Activated naive CD4-positive, alpha-beta T cell (primary cell): ENCODE results near the gene TACR1.
"Not testable (repeated sequence)": the region's sequence is repeated elsewhere in the genome, so short reads cannot be mapped to it uniquely, and the experiment has no call there.

Experiments
- DNase-seq, 4 experiments: peaks; one replicate each; lab custom pipeline; 2025; lab: John Stamatoyannopoulos, UW

TACR1 gene

DNA sequence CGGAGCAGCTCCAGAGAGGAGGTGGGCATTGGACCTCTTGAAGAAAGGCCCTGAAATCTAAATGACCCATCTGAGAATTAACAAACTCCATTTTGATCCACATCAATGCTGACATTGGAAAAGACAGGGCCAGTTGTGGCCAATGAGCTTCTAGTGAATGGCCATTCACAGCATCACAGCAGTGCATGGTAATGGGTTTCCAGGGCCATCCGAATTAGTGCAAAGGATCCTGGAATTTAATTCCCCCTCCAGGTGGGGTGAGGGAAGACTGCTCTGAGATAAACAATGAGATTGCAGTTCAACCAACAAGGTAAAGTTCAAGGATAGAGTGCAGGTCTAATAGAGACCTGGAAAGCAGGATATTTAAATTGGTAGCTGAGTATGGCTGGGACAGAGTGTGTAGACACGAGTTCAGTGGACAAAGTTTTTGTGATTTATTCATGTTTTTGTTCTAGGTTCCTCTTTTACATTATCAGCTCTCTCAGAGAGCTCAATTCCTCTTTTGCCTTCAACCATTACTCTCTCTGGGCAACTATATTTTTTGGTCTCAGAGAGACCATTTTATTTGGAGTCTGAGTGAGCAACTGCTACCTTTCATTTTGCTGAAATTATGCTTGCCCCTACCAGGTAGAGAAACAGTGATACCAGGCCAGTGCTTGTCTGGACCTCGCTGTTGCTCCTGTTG lies 5.0 kb downstream of the TACR1 start:
- no peak for DNase-seq

- DNase-seq: no peak
Observed at GRCh38 chr2:75192496-75192895, 6.8 kb downstream of the TACR1 start.

DNA sequence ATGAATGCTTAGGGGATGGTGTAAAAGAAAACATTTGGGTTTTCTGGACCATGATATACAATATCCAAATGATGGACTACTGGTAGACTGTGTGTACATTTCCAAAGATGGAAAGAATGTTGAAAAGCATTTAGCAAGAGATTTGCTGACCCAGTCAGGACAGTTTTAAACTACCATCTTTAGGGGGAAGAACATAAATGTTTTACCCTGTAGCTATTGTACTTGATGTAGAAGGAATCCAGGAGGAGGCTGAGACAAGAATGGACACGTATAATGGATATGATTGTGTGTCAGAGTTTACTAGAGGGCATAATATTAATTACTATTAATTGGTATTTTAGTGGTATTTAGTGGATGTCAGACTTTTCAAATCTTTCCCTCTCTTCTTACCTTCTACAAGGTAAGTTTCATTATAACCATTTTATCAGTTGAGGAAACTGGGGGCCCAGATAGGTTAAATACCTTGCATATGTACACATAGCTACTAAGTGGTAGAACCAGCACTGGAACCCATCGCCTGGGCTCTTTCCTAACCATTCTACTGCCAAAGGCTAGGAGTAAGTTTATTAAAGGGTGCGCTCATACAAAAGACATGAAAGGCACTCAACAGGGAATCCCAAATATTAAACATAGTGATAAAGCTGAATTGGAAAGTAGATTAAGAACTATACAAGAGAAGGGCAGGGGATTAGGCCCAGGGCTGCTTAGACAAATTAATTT lies 8.9 kb downstream of the TACR1 start:
- DNase-seq: no peak

GRCh38 chr2:75186821-75187220 lies 12.5 kb downstream of the TACR1 start:
- DNase-seq: no peak

DNA sequence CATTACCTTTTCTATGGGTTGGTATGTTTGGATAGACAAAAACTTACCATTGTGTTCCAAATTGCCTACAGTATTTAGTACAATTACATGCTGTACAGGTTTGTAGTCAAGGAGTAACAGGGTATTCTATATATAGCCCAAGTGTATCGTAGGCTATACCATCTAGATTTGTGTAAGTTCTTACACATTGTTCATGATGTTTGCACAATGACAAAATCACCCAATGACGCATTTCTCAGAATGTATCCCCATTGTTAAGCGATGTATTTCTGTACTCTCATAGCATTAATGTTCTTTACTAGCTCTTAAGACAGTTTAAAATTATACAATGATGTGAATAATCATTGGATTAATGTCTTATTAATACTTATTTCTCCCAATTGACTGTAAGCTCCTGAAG lies 16.7 kb downstream of the TACR1 start:
- DNase-seq: no peak

GRCh38 chr2:75180476-75180875 lies 18.8 kb downstream of the TACR1 start:
- DNase-seq: no peak

- no peak for DNase-seq
Observed at GRCh38 chr2:75177427-75177826, 21.9 kb downstream of the TACR1 start.

DNA sequence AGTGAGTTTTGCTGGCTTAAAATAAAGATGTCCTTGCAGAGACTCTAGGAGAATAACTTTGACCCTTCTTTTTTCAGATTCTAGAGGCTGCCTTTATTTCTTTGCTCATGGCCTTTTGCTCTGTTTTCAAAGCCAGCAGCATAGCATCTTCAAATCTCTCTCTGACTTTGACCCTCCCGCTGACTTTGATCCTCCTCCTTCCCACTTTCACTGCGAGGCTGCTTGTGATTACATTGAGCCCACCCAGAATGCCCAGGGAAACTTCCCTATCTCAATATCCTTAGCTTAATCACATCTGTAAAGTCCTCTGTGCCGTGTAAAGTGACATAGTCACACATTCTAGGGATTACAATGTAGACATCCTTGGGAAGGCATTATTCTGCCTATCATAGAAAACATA lies 23.9 kb downstream of the TACR1 start:
- no peak for DNase-seq

DNA sequence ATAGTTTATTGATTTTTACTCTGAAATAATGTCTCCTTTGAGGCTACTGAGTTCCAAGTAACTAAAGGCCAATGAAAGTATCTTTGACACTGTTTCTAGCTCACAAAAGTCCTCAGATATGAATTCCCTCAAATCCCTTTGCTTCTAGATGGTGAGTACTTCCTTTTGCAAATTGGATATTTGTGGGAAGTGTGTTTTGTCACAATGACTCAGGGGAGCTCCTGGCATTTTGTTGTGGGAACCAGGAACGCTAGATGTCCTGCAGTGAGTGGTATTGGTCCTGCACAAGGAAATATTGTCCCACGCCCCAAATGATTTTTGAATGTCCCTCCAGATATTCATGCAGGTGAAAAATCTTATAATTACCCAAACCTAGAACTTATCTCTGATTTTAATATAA lies 24.3 kb downstream of the TACR1 start:
- DNase-seq: no peak

DNA sequence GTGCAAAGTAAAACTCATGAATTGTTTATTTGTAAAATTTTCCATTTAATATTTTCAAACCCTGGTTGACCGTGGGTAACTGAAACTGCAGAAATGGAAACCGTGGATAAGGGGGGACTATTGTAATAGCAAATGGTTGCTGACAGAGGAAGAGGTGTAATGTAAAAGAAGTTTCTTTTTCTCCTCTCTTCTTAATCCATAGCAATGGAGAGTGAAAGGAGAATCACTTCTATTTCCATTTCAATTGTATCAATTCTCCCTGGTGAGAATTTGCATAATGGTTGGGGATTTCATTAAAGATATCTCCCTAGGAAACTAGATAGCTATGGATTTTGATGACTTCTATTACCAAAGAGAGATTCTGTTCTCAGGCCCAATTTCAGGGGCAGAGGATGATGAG lies 24.8 kb downstream of the TACR1 start:
- DNase-seq: no peak

DNA sequence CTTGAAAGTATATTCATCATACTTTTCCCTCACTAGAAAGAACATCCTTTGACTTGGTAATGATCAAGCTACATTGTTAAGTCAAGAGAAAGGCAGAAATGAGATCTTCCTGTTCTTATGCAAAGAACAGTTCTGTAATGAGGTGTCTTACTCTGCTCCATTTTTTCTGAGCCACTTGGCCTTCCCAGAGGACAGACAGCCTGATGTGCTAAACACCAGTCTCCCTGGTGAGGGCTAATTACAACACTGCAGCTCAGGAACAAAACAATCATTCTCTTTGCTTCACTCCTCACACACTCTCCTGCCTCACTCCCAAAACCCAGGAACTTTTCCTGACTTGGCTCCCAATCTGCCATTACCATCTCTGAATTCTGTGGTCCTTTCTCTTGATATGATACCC lies 25.6 kb downstream of the TACR1 start:
- DNase-seq: no peak

DNA sequence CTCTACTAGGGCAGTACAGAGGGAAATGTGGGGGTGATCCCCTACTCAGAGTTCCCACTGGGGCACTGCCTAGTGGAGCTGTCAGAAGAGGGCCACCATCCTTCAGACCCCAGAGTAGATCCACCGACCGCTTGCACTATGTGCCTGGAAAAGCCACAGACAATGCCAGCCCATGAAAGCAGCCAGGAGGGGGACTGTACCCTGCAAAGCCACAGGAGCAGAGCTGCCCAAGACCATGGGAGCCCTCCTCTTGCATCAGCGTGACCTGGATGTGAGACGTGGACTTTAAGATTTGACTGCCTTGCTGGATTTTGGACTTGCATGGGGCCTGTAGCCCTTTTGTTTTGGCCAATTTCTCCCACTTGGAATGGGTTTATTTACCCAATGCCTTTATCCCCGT lies 27.9 kb downstream of the TACR1 start:
- not testable (repeated sequence) for DNase-seq

- DNase-seq: no peak
Observed at GRCh38 chr2:75170889-75171288, 28.4 kb downstream of the TACR1 start.

GRCh38 chr2:75168186-75168585 lies 31.1 kb downstream of the TACR1 start:
- DNase-seq: no peak

GRCh38 chr2:75166491-75166890 lies 32.8 kb downstream of the TACR1 start:
- no peak for DNase-seq

DNA sequence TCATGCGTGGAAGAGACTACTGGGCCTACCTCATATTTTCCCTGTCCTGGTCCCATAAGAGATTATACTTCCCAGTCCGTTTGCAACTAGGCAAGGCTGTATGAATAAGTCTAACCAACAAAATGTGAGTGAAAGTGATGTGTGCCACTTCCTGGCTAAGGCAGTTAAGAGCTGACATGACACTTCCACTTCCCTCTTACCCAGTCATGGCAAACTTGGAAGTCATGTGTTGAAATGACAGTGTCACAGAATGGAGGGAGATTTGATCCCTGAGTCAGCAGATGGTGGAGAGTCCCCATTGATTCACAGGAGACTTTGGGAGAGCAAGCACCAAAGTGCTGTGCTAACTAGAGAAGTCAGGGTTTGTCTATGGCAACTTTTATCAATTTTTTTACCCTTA lies 36.4 kb downstream of the TACR1 start:
- no peak for DNase-seq

DNA sequence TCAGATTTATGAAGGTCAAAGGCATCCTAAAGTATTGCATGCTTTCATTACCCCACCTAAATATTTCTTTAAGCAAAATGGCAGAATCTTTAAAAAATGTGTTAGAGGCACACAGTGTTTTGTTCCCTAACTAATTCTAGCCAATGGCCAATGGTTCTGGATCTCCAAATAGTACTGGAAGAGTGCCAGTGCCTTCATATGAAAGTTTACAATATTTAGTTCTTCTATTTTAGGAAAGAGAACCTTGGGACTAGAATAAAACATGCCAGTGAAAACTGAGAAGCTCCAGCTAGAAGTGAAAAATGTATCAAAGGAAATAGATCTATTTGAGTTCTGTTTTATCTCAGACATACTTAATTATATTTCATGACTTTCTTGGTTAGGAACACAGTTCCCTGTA lies 37.1 kb downstream of the TACR1 start:
- no peak for DNase-seq

- DNase-seq: no peak
Observed at GRCh38 chr2:75157435-75157834, 41.9 kb downstream of the TACR1 start.

- no peak for DNase-seq
Observed at GRCh38 chr2:75155115-75155514, 44.2 kb downstream of the TACR1 start.

DNA sequence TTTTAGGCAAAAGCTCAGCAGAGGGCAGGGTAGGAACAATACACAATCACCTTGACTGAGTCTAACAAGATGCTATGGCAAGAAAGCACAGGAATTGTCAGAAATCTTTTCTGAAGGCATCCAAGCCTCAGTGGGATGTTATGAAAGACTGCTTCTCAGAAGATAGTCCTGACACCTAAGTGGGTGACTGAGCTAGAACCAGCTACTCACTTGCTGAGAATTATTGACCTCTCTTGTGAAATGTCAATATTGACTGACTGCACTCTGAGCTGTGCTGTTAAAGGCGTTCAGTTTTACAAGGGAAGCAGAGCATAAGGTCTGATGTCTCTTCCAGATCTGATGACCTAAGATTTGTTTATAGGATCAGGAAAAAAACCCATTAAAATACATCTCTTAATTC lies 46.1 kb downstream of the TACR1 start:
- DNase-seq: no peak

DNA sequence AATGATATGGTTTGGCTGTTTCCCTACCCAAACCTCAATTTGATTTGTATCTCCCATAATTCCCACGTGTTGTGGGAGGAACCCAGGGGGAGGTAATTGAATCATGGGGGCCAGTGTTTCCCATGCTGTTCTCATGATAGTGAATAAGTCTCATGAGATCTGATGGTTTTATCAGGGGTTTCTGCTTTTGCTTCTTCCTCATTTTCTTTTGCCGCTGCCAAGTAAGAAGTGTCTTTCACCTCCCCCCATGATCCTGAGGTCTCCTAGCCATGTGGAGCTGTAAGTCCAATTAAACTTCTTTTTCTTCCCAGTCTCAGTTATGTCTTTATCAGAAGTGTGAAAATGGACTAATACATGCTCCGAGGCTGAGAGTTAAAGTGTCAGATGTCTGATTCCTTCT lies 47.1 kb downstream of the TACR1 start:
- not testable (repeated sequence) for DNase-seq

DNA sequence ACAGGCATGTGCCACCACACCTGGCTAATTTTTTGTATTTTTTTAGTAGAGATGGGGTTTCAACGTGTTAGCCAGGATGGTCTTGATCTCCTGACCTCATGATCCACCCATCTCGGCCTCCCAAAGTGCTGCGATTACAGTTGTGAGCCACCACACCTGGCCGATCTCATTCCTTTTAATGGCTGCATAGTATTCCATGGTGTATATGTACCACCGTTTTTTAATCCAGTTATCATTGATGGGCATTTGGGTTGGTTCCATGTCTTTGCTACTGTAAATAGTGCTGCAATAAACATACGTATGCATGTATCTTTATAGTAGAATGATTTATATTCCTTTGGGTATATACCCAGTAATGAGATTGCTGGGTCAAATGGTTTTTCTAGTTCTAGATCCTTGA lies 51.4 kb downstream of the TACR1 start:
- DNase-seq: not testable (repeated sequence)

DNA sequence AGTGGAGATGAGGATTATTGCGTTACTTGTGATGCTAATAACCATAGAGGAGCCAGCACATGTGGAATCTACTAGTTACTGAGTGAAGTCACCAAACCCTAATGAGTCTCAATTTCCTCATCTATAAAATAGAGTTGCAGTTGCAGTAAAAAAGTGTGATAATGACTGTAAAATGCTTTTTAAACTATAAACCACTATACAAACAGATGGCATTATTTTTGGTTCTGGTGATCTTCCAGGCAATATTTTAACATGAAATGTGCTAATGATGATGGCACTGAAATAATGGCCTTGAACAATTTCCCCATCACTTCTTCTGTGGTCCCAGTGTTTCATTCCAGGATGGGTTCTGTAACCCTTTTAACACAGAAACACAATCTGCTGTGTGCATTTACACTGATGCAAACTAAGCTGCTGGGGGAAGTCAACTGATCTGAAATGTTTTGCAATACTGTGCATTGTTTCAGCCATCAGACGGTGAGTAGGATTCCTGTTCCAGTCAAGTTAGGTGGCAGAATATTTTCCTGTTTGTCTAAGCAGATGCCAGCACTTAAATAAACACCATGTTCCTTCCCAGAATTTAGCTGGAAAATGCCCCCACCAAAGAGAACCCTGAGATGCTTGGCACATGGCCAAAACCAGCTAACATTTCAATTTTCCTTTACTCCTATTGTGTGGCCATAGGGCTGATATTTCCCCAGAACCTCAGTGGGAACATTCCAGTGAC lies 52.6 kb downstream of the TACR1 start:
- DNase-seq: no peak
